ENCODE data around the gene CPNE5. TPM values are rescaled to one million over a fixed set of nuclear protein-coding genes. Genes with fewer than 3 reads are reported as not detected.

The CPNE5 gene
- total and polyA plus RNA-seq, 2 of the 4 experiments (the other 2 are of a cell fraction) = 0.07 TPM; not detected in 1

- Histone ChIP-seq H3K4ac (ENCODE audit: low read depth, low read length) (no peak overlapping the region), H4K5ac (ENCODE audit: low read depth, low read length) (no peak overlapping the region), H4K8ac (ENCODE audit: low read depth in 2 of 2, low read length in 2 of 2) (no peak overlapping the region), H3K9me1 (ENCODE audit: insufficient read depth, low read length) (no peaks in the 10 kb centered on the region), H2BK5ac (ENCODE audit: low read depth, low read length, poor library complexity, severe bottlenecking) (no peak overlapping the region), H4K20me1 (ENCODE audit: insufficient read depth, low read length) (peaks cover 34% of the 10 kb centered on the region), H3K18ac (ENCODE audit: low read depth, low read length) (no peak overlapping the region), H3K4me1 (ENCODE audit: control insufficient read depth, insufficient read depth, low read length) (no peaks in the 10 kb centered on the region), H3K56ac (ENCODE audit: extremely low read depth, insufficient read depth, low read length) (no peak overlapping the region), H3K36me3 (ENCODE audit: control insufficient read depth, insufficient read depth, low read length) (peaks cover 9% of the 10 kb centered on the region), H2AK9ac (replicated peaks; ENCODE audit: low read depth, low read length, poor library complexity) (no peak overlapping the region), H3K27me3 (ENCODE audit: control insufficient read depth, insufficient read depth, low read length) (no peaks in the 10 kb centered on the region; the same call in 1 of the 2 replicates), H3K27ac (ENCODE audit: insufficient read depth, low read length) (no peak overlapping the region), H2BK120ac (ENCODE audit: low read depth, low read length) (no peak overlapping the region), H3K4me3 (ENCODE audit: insufficient read depth, low read depth, low read length) (no peak overlapping the region), H3K79me1 (ENCODE audit: low read depth in 1 of 2, low read length in 2 of 2) (peaks cover 0 to 5% of the 10 kb centered on the region in 2 experiments; a peak in 2 of 4 replicates), H3K14ac (replicated peaks; ENCODE audit: low read depth, low read length) (no peak overlapping the region), H3K9me3 (ENCODE audit: control insufficient read depth, insufficient read depth, low read length) (no peaks in the 10 kb centered on the region), H3K23ac (ENCODE audit: low read depth, low read length) (no peak overlapping the region), H2AFZ (replicated peaks; ENCODE audit: low read length, poor library complexity) (no peak overlapping the region), H3K4me2 (ENCODE audit: low read depth, low read length) (no peak overlapping the region), H4K91ac (ENCODE audit: insufficient read depth, low read depth, low read length) (no peak overlapping the region), H3K9ac (ENCODE audit: low read depth, low read length) (no peak overlapping the region), H2BK15ac (ENCODE audit: low read depth, low read length) (no peak overlapping the region), H2BK20ac (ENCODE audit: low read depth, low read length) (no peak overlapping the region), H2AK5ac (ENCODE audit: low read depth, low read length) (no peak overlapping the region)
- BruUV-seq (replicated peaks) = no TSS peak
- in situ Hi-C loops (cut with MboI; ENCODE audit: low sequenced_read_pairs) = no loop called here
- dilution Hi-C loops (cut with HindIII; ENCODE audit: low sequenced_read_pairs, unreplicated experiment) = no loop called here
- CTCF ChIA-PET = no interaction called here
- WGBS, 2 experiments (ENCODE audit: extremely low coverage in 2 of 2, insufficient read length in 1 of 2) = no CpG with 5 or more reads among the region's 2 CpGs
- intact Hi-C loops (cut with micrococcal nuclease) = no loop called here
- no peak for DNase-seq
- TF ChIP-seq BHLHE40 (IDR thresholded peaks at IDR 0.05; ENCODE audit: low read depth, low read length) (no peak), MAFK (IDR thresholded peaks at IDR 0.05; ENCODE audit: low read depth, low read length) (no peak), CTCF (conservative IDR thresholded peaks at IDR 0.05; ENCODE audit: low read depth, low read length) (no peak), RFX5 (IDR thresholded peaks at IDR 0.05; ENCODE audit: low read depth, low read length) (no peak), CHD1 (IDR thresholded peaks at IDR 0.05; ENCODE audit: low read depth, low read length) (no peak), SMC3 (IDR thresholded peaks at IDR 0.05; ENCODE audit: low read depth, low read length) (no peak), NFE2L2 (IDR thresholded peaks at IDR 0.05; ENCODE audit: low read depth, low read length) (no peak), MAZ (IDR thresholded peaks at IDR 0.05; ENCODE audit: borderline replicate concordance, low read depth, low read length) (no peak), POLR2A (IDR thresholded peaks at IDR 0.05; ENCODE audit: low read depth, low read length) (no peak), CEBPB (IDR thresholded peaks at IDR 0.05; ENCODE audit: low read depth, low read length) (no peak), RAD21 (IDR thresholded peaks at IDR 0.05; ENCODE audit: low read length) (no peak), RCOR1 (IDR thresholded peaks at IDR 0.05; ENCODE audit: insufficient replicate concordance, low read length) (no peak)
- TF ChIP-seq, protein P1, sequence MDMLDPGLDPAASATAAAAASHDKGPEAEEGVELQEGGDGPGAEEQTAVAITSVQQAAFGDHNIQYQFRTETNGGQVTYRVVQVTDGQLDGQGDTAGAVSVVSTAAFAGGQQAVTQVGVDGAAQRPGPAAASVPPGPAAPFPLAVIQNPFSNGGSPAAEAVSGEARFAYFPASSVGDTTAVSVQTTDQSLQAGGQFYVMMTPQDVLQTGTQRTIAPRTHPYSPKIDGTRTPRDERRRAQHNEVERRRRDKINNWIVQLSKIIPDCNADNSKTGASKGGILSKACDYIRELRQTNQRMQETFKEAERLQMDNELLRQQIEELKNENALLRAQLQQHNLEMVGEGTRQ (IDR thresholded peaks at IDR 0.05; ENCODE audit: low read depth, low read length) = no peak
- TF ChIP-seq, protein P2, sequence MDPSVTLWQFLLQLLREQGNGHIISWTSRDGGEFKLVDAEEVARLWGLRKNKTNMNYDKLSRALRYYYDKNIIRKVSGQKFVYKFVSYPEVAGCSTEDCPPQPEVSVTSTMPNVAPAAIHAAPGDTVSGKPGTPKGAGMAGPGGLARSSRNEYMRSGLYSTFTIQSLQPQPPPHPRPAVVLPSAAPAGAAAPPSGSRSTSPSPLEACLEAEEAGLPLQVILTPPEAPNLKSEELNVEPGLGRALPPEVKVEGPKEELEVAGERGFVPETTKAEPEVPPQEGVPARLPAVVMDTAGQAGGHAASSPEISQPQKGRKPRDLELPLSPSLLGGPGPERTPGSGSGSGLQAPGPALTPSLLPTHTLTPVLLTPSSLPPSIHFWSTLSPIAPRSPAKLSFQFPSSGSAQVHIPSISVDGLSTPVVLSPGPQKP (IDR thresholded peaks at IDR 0.05; ENCODE audit: borderline replicate concordance, low read depth, low read length) = no peak
- POLR2A ChIA-PET (ENCODE audit: unreplicated experiment) = no interaction called here
- no peak for ATAC-seq (ENCODE audit: low read depth)
These were observed 147.6 kb downstream of the CPNE5 start for GRCh38 chr6:36691612-36692011.
